Esophagus muscularis mucosa (tissue), 3 donors: ENCODE data around the gene RUFY2.
A peak's percentile ranks its signal among the peaks of the same experiment; 100 is the strongest.

Experiments used
- CTCF ChIP-seq, 3 experiments: fragments of 200-600 bp in 2 of 3; fragments of 450-650 bp in 1 of 3; sonication (generic) in 2 of 3; IDR thresholded peaks; one replicate each; pipeline ENCODE4 v1.5.1; 2017 to 2019; ENCODE audit warnings: antibody characterized with exemption in 3 of 3, mild to moderate bottlenecking in 2 of 3, moderate library complexity in 1 of 3
- POLR2A ChIP-seq: fragments of 450-650 bp; IDR thresholded peaks from one replicate; pipeline ENCODE4 v1.6.1; 2017; ENCODE audit warnings: antibody characterized with exemption, moderate library complexity, mild to moderate bottlenecking, low read depth

DNA sequence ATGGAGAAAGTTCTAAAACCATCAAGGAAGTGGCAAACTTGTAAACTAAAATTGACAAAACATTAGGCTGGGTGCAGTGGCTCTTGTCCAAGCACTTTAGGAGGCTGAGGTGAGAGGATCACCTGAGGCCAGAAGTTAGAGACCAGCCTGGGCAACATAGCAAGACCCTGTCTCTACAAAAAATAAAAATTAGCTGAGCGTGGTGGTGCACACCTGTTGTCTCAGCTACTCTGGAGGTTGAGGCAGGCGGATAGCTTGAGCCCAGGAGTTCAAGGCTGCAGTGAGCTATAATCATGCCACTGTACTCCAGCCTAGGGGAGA, 104.6 kb downstream of the RUFY2 start:
- TF ChIP-seq CTCF (IDR thresholded peaks at IDR 0.05) = peak in 1 of 3 experiments; percentile 6
- TF ChIP-seq POLR2A = no peak
